GM12878 (cell line): ENCODE results near the gene PPP1R14B. TPM values are rescaled to one million over a fixed set of nuclear protein-coding genes. Genes with fewer than 3 reads are reported as not detected.
A peak's percentile ranks its signal among the peaks of the same experiment; 100 is the strongest.

Experiments
- CEBPB ChIP-seq, 2 experiments: fragments of 150-350 bp in 1 of 2; IDR thresholded peaks; 2 replicates each; pipeline ENCODE4 v1.6.1; 2012 to 2014; ENCODE audit warnings: low read depth in 2 of 2, low read length in 2 of 2, borderline replicate concordance in 1 of 2, inconsistent platforms in 1 of 2
- EGR1 ChIP-seq, 2 experiments: IDR thresholded peaks; 1 replicate in 1 of 2; 2 replicates in 1 of 2; pipeline ENCODE4 v1.6.1; 2011 to 2012; ENCODE audit warnings: low read depth in 2 of 2, low read length in 2 of 2, borderline replicate concordance in 1 of 2, mild to moderate bottlenecking in 1 of 2, moderate library complexity in 1 of 2
- ETV6 ChIP-seq, 2 experiments: fragments of 450-650 bp in 1 of 2; IDR thresholded peaks in 1 of 2; conservative IDR thresholded peaks in 1 of 2; 2 replicates each; pipeline ENCODE4 v1.6.1; 2014; ENCODE audit warnings: antibody characterized with exemption in 1 of 2, borderline replicate concordance in 1 of 2, low read depth in 1 of 2, mild to moderate bottlenecking in 1 of 2, moderate library complexity in 1 of 2
- GATAD2B ChIP-seq: fragments of 450-650 bp; conservative IDR thresholded peaks from 2 replicates; pipeline ENCODE4 v1.6.1; 2017; ENCODE audit warnings: low read depth, mild to moderate bottlenecking, moderate library complexity
- HCFC1 ChIP-seq: fragments of 150-350 bp; IDR thresholded peaks from 2 replicates; pipeline ENCODE4 v1.6.1; 2014; ENCODE audit warnings: low read length
- IKZF2 ChIP-seq, 2 experiments: fragments of 450-650 bp; IDR thresholded peaks; 2 replicates each; pipeline ENCODE4 v1.6.1; 2017; ENCODE audit warnings: mild to moderate bottlenecking in 2 of 2, moderate library complexity in 2 of 2
- IRF4 ChIP-seq: IDR thresholded peaks from 2 replicates; pipeline ENCODE4 v1.6.1; 2011; ENCODE audit warnings: low read depth, low read length
- MEF2A ChIP-seq: IDR thresholded peaks from 2 replicates; pipeline ENCODE4 v1.6.1; 2011; ENCODE audit warnings: low read depth, mild to moderate bottlenecking, low read length, moderate library complexity; ENCODE audit not compliant: insufficient read depth
- MTA2 ChIP-seq: fragments of 450-650 bp; IDR thresholded peaks from 2 replicates; pipeline ENCODE4 v1.6.1; 2016; ENCODE audit warnings: low read depth, mild to moderate bottlenecking, moderate library complexity
- MTA3 ChIP-seq: IDR thresholded peaks from 2 replicates; pipeline ENCODE4 v1.6.1; 2012; ENCODE audit warnings: low read length, inconsistent platforms, borderline replicate concordance
- RCOR1 ChIP-seq: conservative IDR thresholded peaks from 2 replicates; pipeline ENCODE4 v1.6.1; 2012; ENCODE audit warnings: low read depth, low read length, improper control_type of control experiment
- SIN3A ChIP-seq: IDR thresholded peaks from 2 replicates; pipeline ENCODE4 v1.6.1; 2012; ENCODE audit warnings: low read depth, low read length, improper control_type of control experiment
- SREBF2 ChIP-seq: IDR thresholded peaks from 2 replicates; pipeline ENCODE4 v1.6.1; 2012; ENCODE audit warnings: mild to moderate bottlenecking, low read length
- YY1 ChIP-seq: IDR thresholded peaks from 2 replicates; pipeline ENCODE4 v1.6.1; 2011; ENCODE audit warnings: low read depth, mild to moderate bottlenecking, low read length
- ZNF274 ChIP-seq: IDR thresholded peaks from one replicate; pipeline ENCODE4 v1.8.0; 2011; ENCODE audit not compliant: insufficient read length, insufficient read depth
- ZNF622 ChIP-seq: fragments of 450-650 bp; IDR thresholded peaks from 2 replicates; pipeline ENCODE4 v1.6.1; 2017; ENCODE audit warnings: mild to moderate bottlenecking, inconsistent platforms
- ZSCAN29 ChIP-seq: fragments of 450-650 bp; IDR thresholded peaks from 2 replicates; pipeline ENCODE4 v1.6.1; 2017; ENCODE audit warnings: mild to moderate bottlenecking, moderate library complexity
- polyA plus RNA-seq, 11 experiments: library from polyadenylated mRNA; depleted of rRNA in 4 of 11; unstranded in 6 of 11; stranded (reverse) in 5 of 11; fragments of >200 nt; fragmentation: Nextera tagmentation in 4 of 11; fragmentation: Illumina TruSeq in 1 of 11; extraction: Ambion mirVana in 4 of 11; extraction: Trizol in 1 of 11; gene quantifications; 1 replicate in 1 of 11; 2 replicates in 10 of 11; pipeline versions ENCODE4 v1.2.1 to v1.2.3, GENCODE V29; 2011 to 2016; ENCODE audit warnings: inconsistent platforms in 2 of 11, missing spikeins in 2 of 11, low read depth in 1 of 11
- total RNA-seq, 4 experiments: library from RNA; depleted of rRNA in 3 of 4; stranded (reverse); fragments of >200 nt in 3 of 4; fragmentation: Illumina TruSeq in 1 of 4; extraction: Trizol in 1 of 4; gene quantifications; 2 replicates each; pipeline versions ENCODE4 v1.2.1 to v1.2.3, GENCODE V29; 2013 to 2021
- TF ChIP-seq, protein P1 (sequence below): fragments of 450-650 bp; conservative IDR thresholded peaks from 2 replicates; pipeline ENCODE4 v1.6.1; 2017; ENCODE audit warnings: mild to moderate bottlenecking, moderate library complexity
- TF ChIP-seq, protein P2 (sequence below): fragments of 450-650 bp; IDR thresholded peaks from 2 replicates; pipeline ENCODE4 v1.6.1; 2017; ENCODE audit warnings: mild to moderate bottlenecking, moderate library complexity
- TF ChIP-seq, protein P3 (sequence below): fragments of 150-350 bp; IDR thresholded peaks from 2 replicates; pipeline ENCODE4 v1.6.1; 2016; ENCODE audit warnings: low read depth, low read length

The PPP1R14B gene
- total and polyA plus RNA-seq, 10 of the 15 experiments (the other 5 are each of a cell fraction or from before 2014, with no cell fraction given) = 8.4 to 283 (median 124) TPM

DNA sequence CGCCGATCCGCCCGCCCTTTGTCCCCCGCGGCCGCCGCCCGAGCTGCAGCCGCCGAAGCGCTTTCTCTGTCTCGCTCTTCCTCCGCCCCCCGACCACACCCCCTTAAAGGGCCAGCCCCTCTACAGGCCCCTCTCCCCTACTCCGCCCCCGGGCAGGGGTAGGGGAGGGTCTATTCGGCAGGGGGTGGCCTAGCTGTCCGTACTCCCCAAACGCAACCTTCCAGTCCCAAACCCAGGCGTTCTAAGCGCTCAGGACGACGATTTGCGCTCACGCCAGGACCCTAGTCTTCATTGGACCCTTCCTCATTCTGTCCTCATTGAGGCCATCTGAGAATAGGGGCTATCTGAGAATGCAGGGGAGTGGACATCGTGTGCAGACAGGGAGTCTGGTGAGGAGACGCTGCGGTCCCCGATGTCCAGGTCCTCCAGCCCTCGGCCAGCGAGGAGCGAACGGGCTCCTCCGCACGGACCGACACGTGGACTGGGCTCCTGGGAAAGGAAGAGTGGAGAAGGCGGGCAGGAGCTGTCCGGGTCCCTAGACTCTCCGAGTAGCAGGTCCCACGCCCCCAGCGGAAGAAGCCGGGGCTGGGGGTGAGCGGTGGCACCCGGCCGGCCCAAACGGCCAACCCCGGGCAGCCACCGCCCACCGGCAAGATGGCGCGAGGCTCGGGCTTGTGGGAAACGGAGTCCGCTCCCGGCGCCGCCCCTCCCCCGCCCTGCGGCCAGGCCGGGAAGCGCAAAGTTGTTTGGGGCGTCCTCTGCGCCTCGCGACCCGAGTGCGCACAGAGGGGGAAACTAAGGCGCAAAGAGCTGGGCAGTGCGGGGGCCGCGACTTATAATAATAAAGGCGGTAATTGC, at the start of gene PPP1R14B (continued):
- peak; percentile 99 for TF ChIP-seq YY1
- no peak for TF ChIP-seq IKZF2 (IDR thresholded peaks at IDR 0.05)
- peak; percentile 51 for TF ChIP-seq GATAD2B
- TF ChIP-seq RCOR1 = no peak
- no peak for TF ChIP-seq ZSCAN29
- TF ChIP-seq ZNF274 = no peak
- TF ChIP-seq MTA2 = no peak
- no peak for TF ChIP-seq ZNF622
- no peak for TF ChIP-seq CEBPB (IDR thresholded peaks at IDR 0.05; ENCODE audit: borderline replicate concordance in 1 of 2, low read depth in 2 of 2, low read length in 2 of 2)
- TF ChIP-seq MTA3 = no peak
- TF ChIP-seq HCFC1 = peak; percentile 91
- TF ChIP-seq ETV6 (conservative IDR thresholded peaks at IDR 0.05 in 1 of 2, IDR thresholded peaks at IDR 0.05 in 1 of 2; ENCODE audit: borderline replicate concordance in 1 of 2, low read depth in 1 of 2) = no peak
- TF ChIP-seq, protein P1, sequence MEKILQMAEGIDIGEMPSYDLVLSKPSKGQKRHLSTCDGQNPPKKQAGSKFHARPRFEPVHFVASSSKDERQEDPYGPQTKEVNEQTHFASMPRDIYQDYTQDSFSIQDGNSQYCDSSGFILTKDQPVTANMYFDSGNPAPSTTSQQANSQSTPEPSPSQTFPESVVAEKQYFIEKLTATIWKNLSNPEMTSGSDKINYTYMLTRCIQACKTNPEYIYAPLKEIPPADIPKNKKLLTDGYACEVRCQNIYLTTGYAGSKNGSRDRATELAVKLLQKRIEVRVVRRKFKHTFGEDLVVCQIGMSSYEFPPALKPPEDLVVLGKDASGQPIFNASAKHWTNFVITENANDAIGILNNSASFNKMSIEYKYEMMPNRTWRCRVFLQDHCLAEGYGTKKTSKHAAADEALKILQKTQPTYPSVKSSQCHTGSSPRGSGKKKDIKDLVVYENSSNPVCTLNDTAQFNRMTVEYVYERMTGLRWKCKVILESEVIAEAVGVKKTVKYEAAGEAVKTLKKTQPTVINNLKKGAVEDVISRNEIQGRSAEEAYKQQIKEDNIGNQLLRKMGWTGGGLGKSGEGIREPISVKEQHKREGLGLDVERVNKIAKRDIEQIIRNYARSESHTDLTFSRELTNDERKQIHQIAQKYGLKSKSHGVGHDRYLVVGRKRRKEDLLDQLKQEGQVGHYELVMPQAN = peak; percentile 75; the same call in 1 of the 2 replicates
- TF ChIP-seq SIN3A = peak; percentile 66
- TF ChIP-seq, protein P2, sequence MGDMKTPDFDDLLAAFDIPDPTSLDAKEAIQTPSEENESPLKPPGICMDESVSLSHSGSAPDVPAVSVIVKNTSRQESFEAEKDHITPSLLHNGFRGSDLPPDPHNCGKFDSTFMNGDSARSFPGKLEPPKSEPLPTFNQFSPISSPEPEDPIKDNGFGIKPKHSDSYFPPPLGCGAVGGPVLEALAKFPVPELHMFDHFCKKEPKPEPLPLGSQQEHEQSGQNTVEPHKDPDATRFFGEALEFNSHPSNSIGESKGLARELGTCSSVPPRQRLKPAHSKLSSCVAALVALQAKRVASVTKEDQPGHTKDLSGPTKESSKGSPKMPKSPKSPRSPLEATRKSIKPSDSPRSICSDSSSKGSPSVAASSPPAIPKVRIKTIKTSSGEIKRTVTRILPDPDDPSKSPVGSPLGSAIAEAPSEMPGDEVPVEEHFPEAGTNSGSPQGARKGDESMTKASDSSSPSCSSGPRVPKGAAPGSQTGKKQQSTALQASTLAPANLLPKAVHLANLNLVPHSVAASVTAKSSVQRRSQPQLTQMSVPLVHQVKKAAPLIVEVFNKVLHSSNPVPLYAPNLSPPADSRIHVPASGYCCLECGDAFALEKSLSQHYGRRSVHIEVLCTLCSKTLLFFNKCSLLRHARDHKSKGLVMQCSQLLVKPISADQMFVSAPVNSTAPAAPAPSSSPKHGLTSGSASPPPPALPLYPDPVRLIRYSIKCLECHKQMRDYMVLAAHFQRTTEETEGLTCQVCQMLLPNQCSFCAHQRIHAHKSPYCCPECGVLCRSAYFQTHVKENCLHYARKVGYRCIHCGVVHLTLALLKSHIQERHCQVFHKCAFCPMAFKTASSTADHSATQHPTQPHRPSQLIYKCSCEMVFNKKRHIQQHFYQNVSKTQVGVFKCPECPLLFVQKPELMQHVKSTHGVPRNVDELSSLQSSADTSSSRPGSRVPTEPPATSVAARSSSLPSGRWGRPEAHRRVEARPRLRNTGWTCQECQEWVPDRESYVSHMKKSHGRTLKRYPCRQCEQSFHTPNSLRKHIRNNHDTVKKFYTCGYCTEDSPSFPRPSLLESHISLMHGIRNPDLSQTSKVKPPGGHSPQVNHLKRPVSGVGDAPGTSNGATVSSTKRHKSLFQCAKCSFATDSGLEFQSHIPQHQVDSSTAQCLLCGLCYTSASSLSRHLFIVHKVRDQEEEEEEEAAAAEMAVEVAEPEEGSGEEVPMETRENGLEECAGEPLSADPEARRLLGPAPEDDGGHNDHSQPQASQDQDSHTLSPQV = no peak
- TF ChIP-seq MEF2A = no peak
- TF ChIP-seq SREBF2 = no peak
- TF ChIP-seq, protein P3, sequence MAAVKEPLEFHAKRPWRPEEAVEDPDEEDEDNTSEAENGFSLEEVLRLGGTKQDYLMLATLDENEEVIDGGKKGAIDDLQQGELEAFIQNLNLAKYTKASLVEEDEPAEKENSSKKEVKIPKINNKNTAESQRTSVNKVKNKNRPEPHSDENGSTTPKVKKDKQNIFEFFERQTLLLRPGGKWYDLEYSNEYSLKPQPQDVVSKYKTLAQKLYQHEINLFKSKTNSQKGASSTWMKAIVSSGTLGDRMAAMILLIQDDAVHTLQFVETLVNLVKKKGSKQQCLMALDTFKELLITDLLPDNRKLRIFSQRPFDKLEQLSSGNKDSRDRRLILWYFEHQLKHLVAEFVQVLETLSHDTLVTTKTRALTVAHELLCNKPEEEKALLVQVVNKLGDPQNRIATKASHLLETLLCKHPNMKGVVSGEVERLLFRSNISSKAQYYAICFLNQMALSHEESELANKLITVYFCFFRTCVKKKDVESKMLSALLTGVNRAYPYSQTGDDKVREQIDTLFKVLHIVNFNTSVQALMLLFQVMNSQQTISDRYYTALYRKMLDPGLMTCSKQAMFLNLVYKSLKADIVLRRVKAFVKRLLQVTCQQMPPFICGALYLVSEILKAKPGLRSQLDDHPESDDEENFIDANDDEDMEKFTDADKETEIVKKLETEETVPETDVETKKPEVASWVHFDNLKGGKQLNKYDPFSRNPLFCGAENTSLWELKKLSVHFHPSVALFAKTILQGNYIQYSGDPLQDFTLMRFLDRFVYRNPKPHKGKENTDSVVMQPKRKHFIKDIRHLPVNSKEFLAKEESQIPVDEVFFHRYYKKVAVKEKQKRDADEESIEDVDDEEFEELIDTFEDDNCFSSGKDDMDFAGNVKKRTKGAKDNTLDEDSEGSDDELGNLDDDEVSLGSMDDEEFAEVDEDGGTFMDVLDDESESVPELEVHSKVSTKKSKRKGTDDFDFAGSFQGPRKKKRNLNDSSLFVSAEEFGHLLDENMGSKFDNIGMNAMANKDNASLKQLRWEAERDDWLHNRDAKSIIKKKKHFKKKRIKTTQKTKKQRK = no peak
- peak in 1 of 2 experiments; percentile 57; a peak in 2 of 3 replicates for TF ChIP-seq EGR1 (IDR thresholded peaks at IDR 0.05; ENCODE audit: borderline replicate concordance in 1 of 2, low read depth in 2 of 2, low read length in 2 of 2)
- TF ChIP-seq IRF4 = no peak
